NCI-H1092 treated with DMSO at 0.1 percent for 48 hours (cell line): ENCODE results near the gene ZXDA.

Experiments used
- DNase-seq: peaks from one replicate; lab custom pipeline; 2025; lab: John Stamatoyannopoulos, UW

The ZXDA gene, protein sequence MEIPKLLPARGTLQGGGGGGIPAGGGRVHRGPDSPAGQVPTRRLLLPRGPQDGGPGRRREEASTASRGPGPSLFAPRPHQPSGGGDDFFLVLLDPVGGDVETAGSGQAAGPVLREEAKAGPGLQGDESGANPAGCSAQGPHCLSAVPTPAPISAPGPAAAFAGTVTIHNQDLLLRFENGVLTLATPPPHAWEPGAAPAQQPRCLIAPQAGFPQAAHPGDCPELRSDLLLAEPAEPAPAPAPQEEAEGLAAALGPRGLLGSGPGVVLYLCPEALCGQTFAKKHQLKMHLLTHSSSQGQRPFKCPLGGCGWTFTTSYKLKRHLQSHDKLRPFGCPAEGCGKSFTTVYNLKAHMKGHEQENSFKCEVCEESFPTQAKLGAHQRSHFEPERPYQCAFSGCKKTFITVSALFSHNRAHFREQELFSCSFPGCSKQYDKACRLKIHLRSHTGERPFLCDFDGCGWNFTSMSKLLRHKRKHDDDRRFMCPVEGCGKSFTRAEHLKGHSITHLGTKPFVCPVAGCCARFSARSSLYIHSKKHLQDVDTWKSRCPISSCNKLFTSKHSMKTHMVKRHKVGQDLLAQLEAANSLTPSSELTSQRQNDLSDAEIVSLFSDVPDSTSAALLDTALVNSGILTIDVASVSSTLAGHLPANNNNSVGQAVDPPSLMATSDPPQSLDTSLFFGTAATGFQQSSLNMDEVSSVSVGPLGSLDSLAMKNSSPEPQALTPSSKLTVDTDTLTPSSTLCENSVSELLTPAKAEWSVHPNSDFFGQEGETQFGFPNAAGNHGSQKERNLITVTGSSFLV

GRCh38 chrX:57910287-57910912, at the start of gene ZXDA:
Gene ZXDA, minus strand, starts transcription at chrX:57910458. Its CDS starts 38 bp downstream, at chrX:57910420.
- peak; percentile 10 for DNase-seq

- DNase-seq: no peak
Measured at GRCh38 chrX:57952320-57952678, 42.0 kb upstream of the ZXDA start.

DNA sequence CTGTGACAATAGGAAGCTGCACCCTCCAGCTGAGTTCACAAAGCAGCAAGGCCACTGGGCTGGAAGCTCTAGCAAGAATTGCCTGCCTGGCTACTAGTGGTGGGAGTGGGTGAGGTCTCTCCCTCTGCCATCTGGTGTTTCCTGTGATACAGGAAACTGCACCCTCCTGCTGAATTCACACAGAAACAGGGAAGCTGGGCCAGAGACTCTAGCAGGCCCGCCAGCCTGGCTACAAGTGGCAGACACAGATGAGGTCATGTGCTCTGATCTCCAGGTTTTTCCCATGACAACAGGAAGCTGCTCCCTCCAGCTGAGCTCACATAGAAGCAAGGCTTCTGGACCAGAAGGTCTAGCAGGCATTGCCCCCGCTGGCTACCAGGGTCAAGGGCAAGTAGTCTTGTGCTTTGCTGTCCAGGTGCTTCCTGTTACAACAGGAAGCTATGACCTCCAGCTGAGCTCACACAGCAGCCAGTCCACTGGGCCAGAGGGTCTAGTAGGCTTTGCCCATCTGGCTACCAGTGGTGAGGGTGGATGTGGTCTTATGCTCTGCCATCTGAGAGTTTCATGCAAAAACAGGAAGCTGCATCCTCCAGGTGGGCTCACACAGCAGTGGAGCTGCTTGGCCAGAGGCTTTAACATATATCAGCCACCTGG, 41.5 kb upstream of the ZXDA start:
- no peak for DNase-seq

DNA sequence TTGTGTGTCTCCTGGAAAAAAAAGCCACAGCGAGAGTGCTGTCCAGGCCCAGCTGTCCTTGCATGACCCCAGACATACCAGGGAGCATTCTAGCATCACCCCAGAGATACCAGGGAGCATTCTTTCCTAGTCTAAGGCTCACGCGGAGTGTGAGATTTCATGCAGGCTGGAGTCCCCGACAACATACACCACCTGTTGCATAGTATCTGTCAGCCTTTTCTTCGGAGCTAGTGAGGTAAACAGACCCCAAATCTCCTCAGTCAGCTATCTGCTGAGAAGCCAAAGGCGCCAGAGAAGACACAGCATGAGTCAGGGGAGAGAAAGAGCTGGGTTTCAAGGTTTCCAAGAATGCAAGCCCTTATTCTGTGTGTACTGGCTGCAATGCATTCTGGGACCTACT, 23.1 kb upstream of the ZXDA start:
- DNase-seq: no peak

DNA sequence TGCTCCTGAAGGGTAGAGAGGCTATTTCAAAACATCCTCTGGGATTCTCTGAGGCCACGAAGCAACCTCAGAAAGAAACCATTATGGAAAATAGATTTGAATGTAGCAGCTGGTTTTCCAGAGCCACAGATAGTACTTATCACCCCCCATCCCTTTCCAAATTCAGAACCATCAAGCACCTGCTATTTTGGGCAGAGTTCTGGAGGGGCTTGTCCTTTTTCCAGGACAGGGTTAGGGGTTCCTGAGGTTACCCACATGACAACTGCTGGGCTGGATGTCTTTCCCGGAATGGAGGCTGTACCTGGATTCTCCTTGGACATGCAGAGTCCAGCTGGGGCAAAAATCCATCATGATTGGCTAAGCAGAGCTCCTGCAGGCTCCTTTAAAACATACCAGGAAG, 22.0 kb upstream of the ZXDA start:
- DNase-seq: no peak

- DNase-seq: no peak
Measured at GRCh38 chrX:57930051-57930450, 19.8 kb upstream of the ZXDA start.

DNA sequence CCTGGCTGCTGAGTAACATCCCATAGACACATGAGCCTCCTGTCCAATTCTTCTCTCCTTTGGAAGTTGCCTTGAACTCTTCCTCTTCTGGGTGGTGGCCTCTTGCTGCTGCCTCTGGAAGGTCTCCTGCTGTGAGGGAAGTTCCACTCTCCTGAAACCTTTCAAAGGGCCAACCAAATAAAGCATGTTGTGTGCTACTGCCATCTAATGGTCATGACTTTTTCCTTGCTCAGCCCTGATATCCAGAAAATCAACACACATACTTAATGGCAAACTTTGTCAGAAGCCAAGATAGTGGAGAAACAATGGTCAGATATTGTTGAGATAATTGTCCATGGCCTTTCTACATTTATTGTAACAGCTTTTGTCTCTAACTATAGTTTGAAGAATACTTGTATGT, 19.1 kb upstream of the ZXDA start:
- DNase-seq: peak; percentile 21

DNA sequence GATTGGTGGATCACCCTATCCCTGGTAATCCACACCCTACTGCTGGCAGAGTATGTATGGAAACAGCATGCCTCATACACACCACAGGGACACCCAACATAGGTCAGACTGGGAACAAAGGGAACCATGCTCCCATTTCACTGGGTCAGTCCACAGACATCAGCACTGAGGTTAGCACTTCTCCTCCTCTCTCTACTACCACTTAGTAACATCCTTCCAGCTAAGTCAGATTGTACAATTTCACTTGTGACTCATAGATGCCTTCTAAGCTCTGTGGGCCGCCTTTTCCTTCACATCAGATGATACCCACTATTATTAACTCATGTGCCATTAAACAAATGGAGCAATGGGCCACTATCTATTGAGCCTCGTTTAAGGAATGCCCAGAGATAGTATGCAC, 15.5 kb upstream of the ZXDA start:
- no peak for DNase-seq

DNA sequence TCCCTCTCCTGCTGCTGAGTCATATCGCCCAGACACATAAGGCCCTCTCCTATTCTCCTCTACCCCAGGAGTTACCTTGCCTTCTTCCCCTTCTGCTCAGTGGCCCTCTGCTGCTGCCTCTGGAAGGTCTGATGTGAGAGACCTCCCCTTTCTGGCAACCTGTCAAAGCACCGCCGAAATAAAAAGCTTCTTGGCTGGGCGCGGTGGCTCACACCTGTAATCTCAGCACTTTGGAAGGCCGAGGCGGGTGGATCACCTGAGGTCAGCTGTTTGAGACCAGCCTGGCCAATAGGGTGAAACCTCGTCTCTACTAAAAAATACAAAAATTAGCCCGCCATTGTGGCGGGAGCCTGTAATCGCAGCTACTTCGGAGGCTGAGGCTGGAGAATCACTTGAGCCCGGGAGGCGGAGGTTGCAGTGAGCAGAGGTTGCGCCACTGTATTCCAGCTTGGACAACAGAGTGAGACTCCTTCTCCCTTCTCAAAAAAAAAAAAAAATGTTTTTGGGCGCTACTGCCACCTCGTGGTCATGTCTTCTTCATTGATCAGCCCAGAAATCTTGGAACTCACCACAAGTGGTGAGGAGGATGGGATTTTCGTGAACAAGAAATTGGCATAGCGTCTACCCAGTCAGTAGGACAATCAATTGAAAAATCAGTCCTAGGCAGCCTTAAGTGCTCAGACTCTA, 8.6 kb upstream of the ZXDA start:
- DNase-seq: peak; percentile 30

GRCh38 chrX:57915680-57916079, 5.4 kb upstream of the ZXDA start:
- DNase-seq: no peak

DNA sequence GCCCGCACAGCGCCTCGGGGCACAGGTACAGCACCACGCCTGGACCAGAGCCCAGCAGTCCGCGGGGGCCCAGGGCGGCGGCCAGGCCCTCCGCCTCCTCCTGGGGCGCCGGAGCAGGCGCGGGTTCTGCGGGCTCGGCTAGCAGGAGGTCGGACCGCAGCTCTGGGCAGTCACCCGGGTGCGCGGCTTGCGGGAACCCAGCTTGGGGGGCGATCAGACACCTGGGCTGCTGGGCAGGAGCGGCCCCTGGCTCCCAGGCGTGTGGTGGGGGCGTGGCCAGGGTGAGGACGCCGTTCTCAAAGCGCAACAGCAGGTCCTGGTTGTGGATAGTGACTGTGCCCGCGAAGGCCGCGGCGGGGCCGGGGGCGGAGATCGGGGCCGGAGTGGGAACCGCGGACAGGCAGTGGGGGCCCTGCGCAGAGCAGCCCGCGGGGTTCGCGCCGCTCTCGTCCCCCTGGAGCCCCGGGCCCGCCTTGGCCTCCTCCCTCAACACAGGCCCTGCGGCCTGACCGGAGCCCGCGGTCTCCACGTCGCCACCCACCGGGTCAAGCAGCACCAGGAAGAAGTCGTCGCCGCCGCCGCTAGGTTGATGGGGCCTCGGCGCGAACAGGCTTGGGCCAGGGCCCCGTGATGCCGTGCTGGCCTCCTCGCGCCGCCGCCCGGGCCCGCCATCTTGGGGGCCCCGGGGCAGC, 517 bp downstream of the ZXDA start:
- peak; percentile 51 for DNase-seq

- peak; percentile 51 for DNase-seq
Measured at GRCh38 chrX:57908972-57909594, 1.2 kb downstream of the ZXDA start.

- no peak for DNase-seq
Measured at GRCh38 chrX:57906790-57907189, 3.5 kb downstream of the ZXDA start.

DNA sequence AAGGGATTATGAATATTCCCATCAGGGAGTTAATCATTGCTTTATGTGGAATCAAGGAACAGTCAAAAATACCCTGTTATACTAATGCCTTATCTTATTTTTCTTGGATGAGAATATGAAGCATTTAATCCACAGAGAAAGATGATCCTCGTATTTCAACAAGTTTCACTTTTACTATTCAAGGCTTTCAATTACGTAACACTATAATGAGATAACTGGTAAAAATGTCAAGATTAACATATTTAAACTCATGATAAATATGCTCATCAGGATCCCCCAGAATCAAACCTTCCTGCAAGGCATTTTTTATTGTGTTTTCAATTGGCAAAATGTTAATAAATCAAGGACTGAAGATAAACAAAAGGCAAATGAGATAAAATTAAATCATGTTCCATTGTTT, 5.1 kb downstream of the ZXDA start:
- DNase-seq: no peak

DNA sequence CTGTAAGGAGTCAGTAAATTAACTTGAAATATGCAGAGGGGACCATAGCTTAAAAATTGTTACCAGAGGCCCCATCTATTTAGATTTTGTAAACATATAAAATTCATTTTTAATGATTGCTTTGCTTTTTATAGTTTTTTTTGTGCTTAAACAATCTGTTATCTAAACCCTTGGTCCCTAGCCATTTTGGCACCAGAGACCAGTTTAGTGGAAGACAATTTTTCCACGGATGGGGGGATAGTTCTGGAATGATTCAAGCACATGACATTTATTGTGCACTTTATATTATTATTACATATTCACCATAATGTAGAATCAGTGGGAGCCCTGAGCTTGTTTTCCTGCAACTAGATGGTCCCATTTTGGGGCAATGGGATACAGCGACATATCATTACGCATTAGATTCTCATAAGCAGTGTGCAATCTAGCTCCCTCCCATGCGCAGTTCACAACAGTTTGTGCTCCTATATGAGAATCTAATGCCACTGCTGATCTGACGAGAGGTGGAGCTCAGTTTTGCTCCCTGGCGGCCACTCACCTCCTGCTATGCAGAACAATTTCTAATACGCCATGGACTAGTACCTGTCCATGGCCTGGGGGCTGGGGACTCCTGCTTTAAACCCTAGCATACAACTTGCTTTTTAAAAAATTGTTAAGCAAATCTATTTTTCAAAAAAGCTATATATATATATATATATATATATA, 5.9 kb downstream of the ZXDA start:
- DNase-seq: no peak

- DNase-seq: no peak
Measured at GRCh38 chrX:57902633-57903032, 7.6 kb downstream of the ZXDA start.

- no peak for DNase-seq
Measured at GRCh38 chrX:57901466-57901865, 8.8 kb downstream of the ZXDA start.

GRCh38 chrX:57900975-57901374, 9.3 kb downstream of the ZXDA start:
- no peak for DNase-seq

GRCh38 chrX:57899906-57900305, 10.4 kb downstream of the ZXDA start:
- no peak for DNase-seq

DNA sequence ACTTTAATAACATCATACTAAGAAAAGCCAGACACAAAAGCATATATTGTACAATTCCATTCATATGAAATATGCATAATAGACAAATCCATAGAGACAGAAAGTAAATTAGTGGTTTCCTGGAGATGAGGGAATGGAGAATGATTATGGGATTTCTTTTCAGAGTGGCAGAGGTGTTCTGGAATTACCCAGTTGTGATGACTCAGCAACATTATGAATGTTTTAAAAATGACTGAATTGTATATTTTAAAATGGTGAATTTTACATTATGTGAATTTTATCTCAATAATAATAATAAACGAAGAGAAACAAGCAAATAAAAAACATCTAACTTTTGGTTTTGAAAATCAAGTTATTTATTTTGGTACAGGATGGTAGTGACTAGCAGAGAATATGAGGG, 11.2 kb downstream of the ZXDA start:
- no peak for DNase-seq
